ENCODE data around the gene APCDD1L. TPM values are rescaled to one million over a fixed set of nuclear protein-coding genes. Genes with fewer than 3 reads are reported as not detected.

APCDD1L gene
- polyA plus RNA-seq, 1 of the 3 experiments (the other 2 are of a cell fraction), result 0.99 TPM

- H3K79me2 ChIP-seq (ENCODE audit: insufficient read depth), result no peaks in the 10 kb centered on the region
- no peak overlapping the region for H2AFZ ChIP-seq (ENCODE audit: low read depth)
- no peak for DNase-seq
- POLR2A ChIA-PET, result no interaction called here
- CTCF ChIA-PET, result interaction anchor here (1.2 kb wide), 1 partner anchor 26 kb away, joined by 3 read pairs; no protein-coding TSS in a partner anchor
- 0 out of 2 replicates have a peak, but pooled peaks cover 4% of the 10 kb centered on the region for H3K9me3 ChIP-seq
- no peaks in the 10 kb centered on the region for H3K36me3 ChIP-seq (replicated peaks in 1 of 2; ENCODE audit: control insufficient read depth in 1 of 2, insufficient read depth in 2 of 2, low read length in 1 of 2)
- H3K27ac ChIP-seq (ENCODE audit: low read depth in 2 of 2, low read length in 1 of 2), result no peak overlapping the region
- no peaks in the 10 kb centered on the region for H3K4me1 ChIP-seq (ENCODE audit: control insufficient read depth in 1 of 2, insufficient read depth in 2 of 2, low read depth in 1 of 2, low read length in 1 of 2)
- H3K4me3 ChIP-seq (ENCODE audit: low read depth in 2 of 2, low read length in 1 of 2), result no peak overlapping the region
- no peak overlapping the region for H3K9ac ChIP-seq
- no peaks in the 10 kb centered on the region for H3K27me3 ChIP-seq (ENCODE audit: insufficient read depth)
- no peaks in the 10 kb centered on the region for H4K20me1 ChIP-seq (ENCODE audit: insufficient read depth)
- no peaks in the 10 kb centered on the region for H3F3A ChIP-seq (replicated peaks; ENCODE audit: insufficient read depth)
- H3K9me2 ChIP-seq, result no peaks in the 10 kb centered on the region
- H3K4me2 ChIP-seq, result no peak overlapping the region
- TF ChIP-seq JUND (IDR thresholded peaks at IDR 0.05) (no peak), CHD2 (IDR thresholded peaks at IDR 0.05; ENCODE audit: low read length, partially characterized antibody) (no peak), RCOR1 (IDR thresholded peaks at IDR 0.05; ENCODE audit: low read length) (no peak), FOXJ3 (CRISPR knock-in tag; IDR thresholded peaks at IDR 0.05) (no peak), TCF12 (IDR thresholded peaks at IDR 0.05) (no peak), ELF1 (IDR thresholded peaks at IDR 0.05) (no peak), REST (IDR thresholded peaks at IDR 0.05; ENCODE audit: low read depth, low read length) (no peak), POLR2AphosphoS5 (IDR thresholded peaks at IDR 0.05; ENCODE audit: low read depth, low read length) (no peak), IRF3 (IDR thresholded peaks at IDR 0.05; ENCODE audit: low read depth, low read length) (no peak), USF2 (IDR thresholded peaks at IDR 0.05; ENCODE audit: borderline replicate concordance, low read depth, low read length) (no peak), NFIC (IDR thresholded peaks at IDR 0.05; ENCODE audit: borderline replicate concordance) (no peak), RFX5 (IDR thresholded peaks at IDR 0.05; ENCODE audit: low read length) (no peak), RXRA (IDR thresholded peaks at IDR 0.05; ENCODE audit: borderline replicate concordance, low read depth) (no peak), EP300 (IDR thresholded peaks at IDR 0.05; ENCODE audit: borderline replicate concordance in 1 of 2, low read depth in 1 of 2, low read length in 1 of 2) (no peak), TEAD4 (IDR thresholded peaks at IDR 0.05; ENCODE audit: borderline replicate concordance, insufficient read depth) (no peak), EZH2phosphoT487 (IDR thresholded peaks at IDR 0.05; ENCODE audit: borderline replicate concordance, low read depth) (no peak), TAF1 (IDR thresholded peaks at IDR 0.05; ENCODE audit: borderline replicate concordance, low read depth, low read length) (no peak), MAX (IDR thresholded peaks at IDR 0.05; ENCODE audit: low read depth) (no peak), SIN3A (IDR thresholded peaks at IDR 0.05; ENCODE audit: borderline replicate concordance, low read depth, low read length) (no peak), YY1 (IDR thresholded peaks at IDR 0.05; ENCODE audit: low read depth) (no peak)
- 79% methylated on average over 7 of the region's 7 CpGs for WGBS (ENCODE audit: low lambda C conversion rate)
Observed at GRCh38 chr20:58500256-58500655, 14.9 kb downstream of the APCDD1L start.
